Thyroid gland (tissue), 4 donors: ENCODE results near the gene ARHGAP30.

Experiments used
- CTCF ChIP-seq, 6 experiments: fragments of 200-600 bp in 3 of 6; fragments of 450-650 bp in 3 of 6; sonication (generic) in 3 of 6; IDR thresholded peaks; one replicate each; pipeline ENCODE4 v1.5.1; 2016 to 2019; ENCODE audit warnings: antibody characterized with exemption in 6 of 6, mild to moderate bottlenecking in 2 of 6, inconsistent platforms in 1 of 6, moderate library complexity in 1 of 6
- POLR2A ChIP-seq, 2 donors: fragments of 450-650 bp; IDR thresholded peaks; one replicate each; pipeline ENCODE4 v1.6.1; 2017; ENCODE audit warnings: antibody characterized with exemption in 2 of 2, mild to moderate bottlenecking in 2 of 2, moderate library complexity in 1 of 2

GRCh38 chr1:161090617-161091016 lies 20.9 kb upstream of the ARHGAP30 start:
- TF ChIP-seq CTCF (IDR thresholded peaks at IDR 0.05) (no peak), POLR2A (IDR thresholded peaks at IDR 0.05) (no peak)
